ENCODE results near the gene SAMD4A. TPM values are rescaled to one million over a fixed set of nuclear protein-coding genes. Genes with fewer than 3 reads are reported as not detected.

SAMD4A gene
- total RNA-seq, 1 donor from 2014 or later: 30.6 TPM

DNA sequence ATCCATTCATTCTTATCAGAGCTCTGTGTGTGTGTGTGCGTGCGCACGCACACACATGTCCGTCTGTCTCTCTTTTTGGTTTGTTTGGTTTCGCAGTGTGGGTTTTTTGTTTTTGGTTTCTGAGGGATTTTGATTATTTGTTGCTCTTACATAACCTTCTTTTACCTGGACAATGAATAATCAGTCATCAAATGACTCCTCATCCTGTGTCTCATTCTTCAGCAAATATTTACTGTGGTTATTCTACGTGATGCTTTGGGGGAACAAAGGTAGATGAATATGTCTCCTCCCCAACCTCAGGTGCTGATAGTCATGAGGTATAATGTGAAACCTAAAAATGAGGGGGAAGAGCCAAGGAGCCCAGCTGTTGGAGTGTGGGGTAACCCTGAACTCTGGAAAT is 92.4 kb downstream of the SAMD4A start:
- H3K9me3 ChIP-seq: no peaks in the 10 kb centered on the region
- H3K4me3 ChIP-seq: no peak overlapping the region
- H3K27ac ChIP-seq: no peak overlapping the region
- TF ChIP-seq, protein P1, sequence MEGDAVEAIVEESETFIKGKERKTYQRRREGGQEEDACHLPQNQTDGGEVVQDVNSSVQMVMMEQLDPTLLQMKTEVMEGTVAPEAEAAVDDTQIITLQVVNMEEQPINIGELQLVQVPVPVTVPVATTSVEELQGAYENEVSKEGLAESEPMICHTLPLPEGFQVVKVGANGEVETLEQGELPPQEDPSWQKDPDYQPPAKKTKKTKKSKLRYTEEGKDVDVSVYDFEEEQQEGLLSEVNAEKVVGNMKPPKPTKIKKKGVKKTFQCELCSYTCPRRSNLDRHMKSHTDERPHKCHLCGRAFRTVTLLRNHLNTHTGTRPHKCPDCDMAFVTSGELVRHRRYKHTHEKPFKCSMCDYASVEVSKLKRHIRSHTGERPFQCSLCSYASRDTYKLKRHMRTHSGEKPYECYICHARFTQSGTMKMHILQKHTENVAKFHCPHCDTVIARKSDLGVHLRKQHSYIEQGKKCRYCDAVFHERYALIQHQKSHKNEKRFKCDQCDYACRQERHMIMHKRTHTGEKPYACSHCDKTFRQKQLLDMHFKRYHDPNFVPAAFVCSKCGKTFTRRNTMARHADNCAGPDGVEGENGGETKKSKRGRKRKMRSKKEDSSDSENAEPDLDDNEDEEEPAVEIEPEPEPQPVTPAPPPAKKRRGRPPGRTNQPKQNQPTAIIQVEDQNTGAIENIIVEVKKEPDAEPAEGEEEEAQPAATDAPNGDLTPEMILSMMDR (IDR thresholded peaks at IDR 0.05): no peak
- H3K4me1 ChIP-seq: peaks cover 7% of the 10 kb centered on the region
- DNase-seq: no peak
- ATAC-seq: no peak
- no peaks in the 10 kb centered on the region for H3K27me3 ChIP-seq (ENCODE audit: low read depth)
- no peaks in the 10 kb centered on the region for H3K36me3 ChIP-seq
- intact Hi-C loops (cut with DNase I): no loop called here

GRCh38 chr14:54660604-54661111 is 93.7 kb downstream of the SAMD4A start:
- no peaks in the 10 kb centered on the region for H3K27me3 ChIP-seq (ENCODE audit: low read depth)
- H3K9me3 ChIP-seq: no peaks in the 10 kb centered on the region
- intact Hi-C loops (cut with DNase I): no loop called here
- no peak overlapping the region for H3K27ac ChIP-seq
- DNase-seq (no peak), ATAC-seq (no peak)
- no peaks in the 10 kb centered on the region for H3K36me3 ChIP-seq
- no peak overlapping the region for H3K4me3 ChIP-seq
- H3K4me1 ChIP-seq: no peaks in the 10 kb centered on the region
- TF ChIP-seq, protein P1 (IDR thresholded peaks at IDR 0.05): no peak

- DNase-seq (no peak), ATAC-seq (no peak)
- H3K9me3 ChIP-seq: no peaks in the 10 kb centered on the region
- no peaks in the 10 kb centered on the region for H3K36me3 ChIP-seq
- TF ChIP-seq, protein P1 (IDR thresholded peaks at IDR 0.05): no peak
- H3K4me3 ChIP-seq: no peak overlapping the region
- H3K27me3 ChIP-seq (ENCODE audit: low read depth): no peaks in the 10 kb centered on the region
- H3K4me1 ChIP-seq: no peaks in the 10 kb centered on the region
- intact Hi-C loops (cut with DNase I): no loop called here
- no peak overlapping the region for H3K27ac ChIP-seq
These were observed 95.7 kb downstream of the SAMD4A start for GRCh38 chr14:54662491-54663133.

DNA sequence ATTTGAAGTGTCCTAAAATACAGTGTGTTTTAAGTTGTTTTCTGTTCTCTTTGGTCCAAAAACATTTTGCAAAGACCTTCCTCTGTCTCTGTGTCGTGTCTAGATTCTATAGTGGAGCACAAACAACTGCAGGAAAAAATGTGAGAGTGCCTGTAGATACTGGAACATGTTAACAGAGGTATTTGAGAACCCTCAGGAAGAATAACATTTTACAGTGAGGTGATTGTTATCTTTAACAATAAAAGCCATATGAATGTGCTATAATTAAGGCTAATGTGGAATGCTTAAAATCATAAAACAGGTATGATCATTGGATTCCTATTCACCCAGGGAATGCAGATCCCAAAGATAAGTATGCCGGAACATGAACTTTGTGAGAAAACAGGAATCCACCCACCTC is 98.0 kb downstream of the SAMD4A start:
- intact Hi-C loops (cut with DNase I): no loop called here
- DNase-seq (no peak), ATAC-seq (no peak)
- Histone ChIP-seq H3K27ac (no peak overlapping the region), H3K27me3 (ENCODE audit: low read depth) (no peaks in the 10 kb centered on the region), H3K4me3 (no peak overlapping the region), H3K9me3 (no peaks in the 10 kb centered on the region), H3K4me1 (no peaks in the 10 kb centered on the region), H3K36me3 (no peaks in the 10 kb centered on the region)
- TF ChIP-seq, protein P1 (IDR thresholded peaks at IDR 0.05): no peak

DNA sequence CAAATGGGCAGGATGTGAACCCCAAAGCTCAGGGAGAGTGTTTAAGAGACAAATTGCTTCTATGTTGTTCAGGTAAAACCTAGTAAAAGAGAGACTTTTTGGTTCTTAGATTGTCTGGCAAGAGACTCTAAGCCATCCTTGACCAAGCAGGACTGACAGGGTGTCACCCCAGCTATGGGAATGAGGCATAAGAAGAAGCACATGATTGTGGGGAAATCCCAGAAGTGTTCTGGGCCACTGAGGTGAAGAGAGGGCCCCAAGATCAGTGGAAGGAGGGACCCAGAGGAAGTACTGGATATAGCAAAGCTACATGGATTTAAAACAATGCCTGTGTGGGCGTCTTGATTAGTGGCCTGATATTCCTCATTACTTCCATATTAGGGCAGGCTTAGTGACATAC is 99.0 kb downstream of the SAMD4A start:
- Histone ChIP-seq H3K27me3 (ENCODE audit: low read depth) (no peaks in the 10 kb centered on the region), H3K4me3 (no peak overlapping the region), H3K4me1 (peaks cover 4% of the 10 kb centered on the region), H3K27ac (no peak overlapping the region), H3K36me3 (no peaks in the 10 kb centered on the region), H3K9me3 (no peaks in the 10 kb centered on the region)
- DNase-seq (no peak), ATAC-seq (no peak)
- intact Hi-C loops (cut with DNase I): no loop called here
- TF ChIP-seq, protein P1 (IDR thresholded peaks at IDR 0.05): no peak

Data from lower lobe of right lung (tissue), 2 donors.